PC-9 (cell line): ENCODE data around the gene PLXND1. TPM values are rescaled to one million over a fixed set of nuclear protein-coding genes. Genes with fewer than 3 reads are reported as not detected.

Source experiments
- BruUV-seq: library from RNA; stranded (reverse); fragments of 400-500 nt; replicated peaks from 2 replicates; lab custom pipeline; 2021; lab: Mats Ljungman, UMichigan
- CTCF ChIA-PET: fragments of 300-600 bp; sonication (Branson Sonifier 250); formaldehyde crosslinking; loops from one replicate; lab custom pipeline; 2022; ENCODE audit warnings: antibody characterized with exemption; lab: Charles Lee
- POLR2A ChIA-PET: fragments of 300-600 bp; sonication (Branson Sonifier 250); formaldehyde crosslinking; loops from one replicate; lab custom pipeline; 2022; ENCODE audit warnings: antibody characterized with exemption; ENCODE audit not compliant: unreplicated experiment; lab: Charles Lee
- DNase-seq, 2 experiments: peaks; one replicate each; pipeline versions ENCODE4 v3.0.0 to v3.0.0-alpha.2; 2015 to 2022; ENCODE audit warnings: mixed read lengths in 1 of 2
- H2AFZ ChIP-seq: fragments of 200-600 bp; sonication (generic); 2 replicates; pipeline ENCODE4 v1.8.1; 2017; ENCODE audit warnings: antibody characterized with exemption
- H3F3A ChIP-seq: fragments of 200-600 bp; sonication (generic); 2 replicates; pipeline ENCODE4 v1.8.1; 2017; ENCODE audit warnings: antibody characterized with exemption, mild to moderate bottlenecking, low read depth; ENCODE audit not compliant: insufficient read depth
- H3K27ac ChIP-seq: fragments of 200-600 bp; sonication (generic); 2 replicates; pipeline ENCODE4 v1.6.1; 2016; ENCODE audit warnings: mixed run types
- H3K27me3 ChIP-seq: fragments of 200-600 bp; sonication (generic); 2 replicates; pipeline ENCODE4 v1.6.1; 2016; ENCODE audit warnings: low read depth, mixed run types; ENCODE audit not compliant: insufficient read depth
- H3K36me3 ChIP-seq: fragments of 200-600 bp; sonication (generic); 2 replicates; pipeline ENCODE4 v1.6.1; 2016; ENCODE audit warnings: low read depth, mixed run types
- H3K4me1 ChIP-seq: fragments of 200-600 bp; sonication (generic); replicated peaks from 2 replicates; pipeline ENCODE4 v1.6.1; 2016; ENCODE audit warnings: mixed run types; ENCODE audit not compliant: insufficient read depth
- H3K4me2 ChIP-seq: fragments of 200-600 bp; sonication (generic); 2 replicates; pipeline ENCODE4 v1.6.1; 2017; ENCODE audit warnings: mixed run types
- H3K4me3 ChIP-seq: fragments of 200-600 bp; sonication (generic); 2 replicates; pipeline ENCODE4 v1.6.1; 2016; ENCODE audit warnings: mixed run types
- H3K79me2 ChIP-seq: fragments of 200-600 bp; sonication (generic); 2 replicates; pipeline ENCODE4 v1.6.1; 2017; ENCODE audit warnings: low read depth, mixed run types
- H3K9me2 ChIP-seq: fragments of 200-600 bp; sonication (generic); 2 replicates; pipeline ENCODE4 v1.8.1; 2017; ENCODE audit warnings: mild to moderate bottlenecking; ENCODE audit not compliant: insufficient read depth
- H3K9me3 ChIP-seq: fragments of 200-600 bp; sonication (generic); 2 replicates; pipeline ENCODE4 v1.8.1; 2016; ENCODE audit warnings: low read depth; ENCODE audit not compliant: insufficient read depth
- H4K20me1 ChIP-seq: fragments of 200-600 bp; sonication (generic); 2 replicates; pipeline ENCODE4 v1.8.1; 2017; ENCODE audit not compliant: insufficient read depth
- CTCF ChIP-seq: fragments of 200-600 bp; sonication (generic); conservative IDR thresholded peaks from 2 replicates; pipeline ENCODE4 v1.6.1; 2017; ENCODE audit warnings: mixed run types, antibody characterized with exemption, mild to moderate bottlenecking, moderate library complexity
- EZH2 ChIP-seq: fragments of 200-600 bp; sonication (generic); IDR thresholded peaks from 2 replicates; pipeline ENCODE4 v1.8.0; 2017; ENCODE audit warnings: antibody characterized with exemption, low read depth
- intact Hi-C: fragments of 100-400 bp; cut with micrococcal nuclease; formaldehyde crosslinking; loops from one replicate; pipeline ENCODE4 v1.10.0; 2022; ENCODE audit not compliant: unreplicated experiment
- total RNA-seq: library from RNA; stranded (reverse); gene quantifications from 2 replicates; pipeline ENCODE4 v1.2.3, GENCODE V29; 2021

The PLXND1 gene
- total RNA-seq, 1 experiment from 2014 or later: 44.4 TPM

DNA sequence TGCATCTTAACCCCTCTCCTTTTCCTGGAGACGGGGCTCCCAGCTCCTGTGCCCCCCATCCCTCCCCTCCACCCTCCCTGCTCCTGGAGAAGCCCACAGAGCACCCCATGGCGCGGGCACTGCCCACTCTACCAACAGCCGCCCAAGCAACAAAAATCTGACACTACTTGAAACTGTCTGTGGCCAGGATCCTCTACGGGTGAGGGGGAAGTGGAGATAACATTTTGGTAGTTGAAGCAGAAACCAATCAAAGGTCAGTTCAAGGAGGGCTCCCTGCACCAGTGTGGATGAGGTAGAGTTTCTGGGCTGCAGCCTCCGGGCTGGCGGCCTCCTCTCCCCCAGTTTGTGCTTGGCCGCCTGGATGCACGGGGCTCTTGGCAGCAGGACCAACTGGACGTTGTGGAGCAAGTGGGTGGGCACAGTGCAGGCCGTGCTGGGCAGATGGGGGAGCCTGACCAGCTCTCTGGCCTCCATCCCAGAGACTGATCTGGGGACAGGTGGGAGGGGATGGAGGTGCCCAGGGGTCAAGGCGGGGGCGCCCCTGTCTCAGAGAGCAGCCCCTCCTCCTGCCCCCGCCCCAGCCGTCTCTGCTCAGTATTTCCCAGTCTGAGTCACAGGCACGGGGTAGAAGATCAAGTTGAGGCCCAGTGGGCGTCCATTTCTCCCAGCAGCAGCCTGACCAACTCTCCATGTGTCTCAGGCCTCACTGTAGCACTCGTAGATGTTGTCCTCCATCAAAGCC lies 50.7 kb downstream of the PLXND1 start:
- Histone ChIP-seq H3F3A (peaks cover 4% of the 10 kb centered on the region; the same call in 1 of the 2 replicates), H2AFZ (no peak overlapping the region), H3K9me2 (no peaks in the 10 kb centered on the region), H3K9me3 (no peaks in the 10 kb centered on the region), H3K27me3 (no peaks in the 10 kb centered on the region), H3K4me2 (no peak overlapping the region), H3K4me3 (no peak overlapping the region), H3K36me3 (no peaks in the 10 kb centered on the region), H3K79me2 (no peaks in the 10 kb centered on the region), H3K27ac (no peak overlapping the region), H4K20me1 (no peaks in the 10 kb centered on the region), H3K4me1 (peaks cover 22% of the 10 kb centered on the region)
- CTCF ChIA-PET: interaction anchor here (0.6 kb wide), 1 partner anchor 15 kb away, joined by 3 read pairs; no protein-coding TSS in a partner anchor
- TF ChIP-seq EZH2 (no peak), CTCF (no peak)
- POLR2A ChIA-PET: no interaction called here
- intact Hi-C loops: no loop called here
- BruUV-seq: no TSS peak
- no peak for DNase-seq

- no peak for TF ChIP-seq EZH2
- TF ChIP-seq CTCF: no peak
- Histone ChIP-seq H3K27me3 (no peaks in the 10 kb centered on the region), H2AFZ (no peak overlapping the region), H3F3A (no peaks in the 10 kb centered on the region; the same call in 1 of the 2 replicates), H3K36me3 (no peaks in the 10 kb centered on the region), H3K4me2 (no peak overlapping the region), H3K4me3 (no peak overlapping the region), H3K27ac (no peak overlapping the region), H3K9me3 (no peaks in the 10 kb centered on the region), H3K79me2 (no peaks in the 10 kb centered on the region), H4K20me1 (no peaks in the 10 kb centered on the region), H3K9me2 (no peaks in the 10 kb centered on the region), H3K4me1 (peaks cover 17% of the 10 kb centered on the region)
- BruUV-seq: no TSS peak
- intact Hi-C loops: no loop called here
- CTCF ChIA-PET: interaction anchor here (0.6 kb wide), 1 partner anchor 15 kb away, joined by 3 read pairs; no protein-coding TSS in a partner anchor
- DNase-seq: no peak
- POLR2A ChIA-PET: no interaction called here
Measured at GRCh38 chr3:129555153-129555550, 51.3 kb downstream of the PLXND1 start.

- CTCF ChIA-PET: no interaction called here
- TF ChIP-seq CTCF (no peak), EZH2 (no peak)
- H3K9me3 ChIP-seq: no peaks in the 10 kb centered on the region
- H3K4me3 ChIP-seq: no peak overlapping the region
- peaks cover 23% of the 10 kb centered on the region for H3K4me1 ChIP-seq
- H3F3A ChIP-seq: no peaks in the 10 kb centered on the region; the same call in 1 of the 2 replicates
- no peaks in the 10 kb centered on the region for H3K36me3 ChIP-seq
- DNase-seq: no peak
- POLR2A ChIA-PET: interaction anchor here (0.6 kb wide), 1 partner anchor 15 kb away, joined by 3 read pairs; no protein-coding TSS in a partner anchor
- no TSS peak for BruUV-seq
- no peak overlapping the region for H2AFZ ChIP-seq
- H3K27ac ChIP-seq: no peak overlapping the region
- intact Hi-C loops: no loop called here
- no peaks in the 10 kb centered on the region for H3K9me2 ChIP-seq
- no peaks in the 10 kb centered on the region for H3K79me2 ChIP-seq
- no peaks in the 10 kb centered on the region for H4K20me1 ChIP-seq
- H3K4me2 ChIP-seq: no peak overlapping the region
- no peaks in the 10 kb centered on the region for H3K27me3 ChIP-seq
Measured at GRCh38 chr3:129554356-129555152, 51.9 kb downstream of the PLXND1 start.
